ENCODE data around the gene ACVR1B.

GRCh38 chr12:52014567-52015530 lies 63.4 kb downstream of the ACVR1B start:
- no peak for TF ChIP-seq POLR2A (IDR thresholded peaks at IDR 0.05)
- TF ChIP-seq, protein P1, sequence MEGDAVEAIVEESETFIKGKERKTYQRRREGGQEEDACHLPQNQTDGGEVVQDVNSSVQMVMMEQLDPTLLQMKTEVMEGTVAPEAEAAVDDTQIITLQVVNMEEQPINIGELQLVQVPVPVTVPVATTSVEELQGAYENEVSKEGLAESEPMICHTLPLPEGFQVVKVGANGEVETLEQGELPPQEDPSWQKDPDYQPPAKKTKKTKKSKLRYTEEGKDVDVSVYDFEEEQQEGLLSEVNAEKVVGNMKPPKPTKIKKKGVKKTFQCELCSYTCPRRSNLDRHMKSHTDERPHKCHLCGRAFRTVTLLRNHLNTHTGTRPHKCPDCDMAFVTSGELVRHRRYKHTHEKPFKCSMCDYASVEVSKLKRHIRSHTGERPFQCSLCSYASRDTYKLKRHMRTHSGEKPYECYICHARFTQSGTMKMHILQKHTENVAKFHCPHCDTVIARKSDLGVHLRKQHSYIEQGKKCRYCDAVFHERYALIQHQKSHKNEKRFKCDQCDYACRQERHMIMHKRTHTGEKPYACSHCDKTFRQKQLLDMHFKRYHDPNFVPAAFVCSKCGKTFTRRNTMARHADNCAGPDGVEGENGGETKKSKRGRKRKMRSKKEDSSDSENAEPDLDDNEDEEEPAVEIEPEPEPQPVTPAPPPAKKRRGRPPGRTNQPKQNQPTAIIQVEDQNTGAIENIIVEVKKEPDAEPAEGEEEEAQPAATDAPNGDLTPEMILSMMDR (IDR thresholded peaks at IDR 0.05 in 8 of 11, conservative IDR thresholded peaks at IDR 0.05 in 3 of 11), result no peak
- TF ChIP-seq POLR2AphosphoS5 (IDR thresholded peaks at IDR 0.05), result peak; percentile 30 to 76 (median 52)

Data from spleen (tissue), 7 donors.